Superior temporal gyrus (tissue), 1 donor: ENCODE measurements around the gene SPRYD3.
A peak's percentile ranks its signal among the peaks of the same experiment; 100 is the strongest.

Source experiments
- DNase-seq: peaks from one replicate; pipeline ENCODE4 v3.0.0-alpha.2; 2016; ENCODE audit errors: extremely low spot score

The SPRYD3 gene

DNA sequence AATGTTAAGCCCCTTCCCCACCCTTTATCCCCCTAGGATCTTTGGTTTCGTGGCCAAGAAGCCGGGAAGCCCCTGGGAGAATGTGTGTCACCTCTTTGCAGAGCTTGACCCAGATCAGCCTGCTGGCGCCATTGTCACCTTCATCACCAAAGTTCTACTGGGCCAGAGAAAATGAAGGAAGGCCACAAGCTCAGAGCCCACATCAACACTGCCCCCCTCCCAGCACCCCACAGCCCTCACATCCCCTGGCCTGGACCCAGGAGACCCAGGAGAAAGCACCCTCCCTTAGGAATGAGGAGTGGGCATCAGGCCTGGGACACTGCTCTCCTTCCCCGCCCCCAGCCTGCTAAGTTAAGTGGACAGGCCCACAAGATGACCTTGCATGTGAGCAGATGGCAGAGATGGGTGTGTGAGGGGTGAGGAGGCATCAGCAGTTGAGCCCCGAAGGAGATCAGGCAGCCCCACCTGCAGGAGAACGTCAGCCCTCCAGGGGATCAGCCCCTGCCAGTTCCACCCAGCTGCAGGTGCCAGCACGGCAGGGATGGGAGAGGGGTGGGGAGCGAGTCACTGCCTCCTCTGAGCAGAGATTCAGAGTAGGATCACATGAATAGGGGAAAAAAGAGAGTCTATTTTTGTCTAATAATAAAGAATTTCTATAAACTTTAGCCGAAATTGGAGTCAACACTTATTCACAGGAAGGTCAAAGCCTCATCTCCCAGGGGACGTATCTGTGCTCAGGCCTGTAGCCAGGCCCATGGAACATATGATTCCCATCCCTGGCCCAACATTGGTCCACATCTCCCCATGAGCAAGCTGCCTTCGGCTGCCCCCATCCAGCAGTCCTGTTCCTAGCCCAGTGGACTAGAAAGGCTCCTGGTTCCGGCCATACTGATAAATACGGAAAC, 15.2 kb downstream of the SPRYD3 start:
- DNase-seq: no peak

DNA sequence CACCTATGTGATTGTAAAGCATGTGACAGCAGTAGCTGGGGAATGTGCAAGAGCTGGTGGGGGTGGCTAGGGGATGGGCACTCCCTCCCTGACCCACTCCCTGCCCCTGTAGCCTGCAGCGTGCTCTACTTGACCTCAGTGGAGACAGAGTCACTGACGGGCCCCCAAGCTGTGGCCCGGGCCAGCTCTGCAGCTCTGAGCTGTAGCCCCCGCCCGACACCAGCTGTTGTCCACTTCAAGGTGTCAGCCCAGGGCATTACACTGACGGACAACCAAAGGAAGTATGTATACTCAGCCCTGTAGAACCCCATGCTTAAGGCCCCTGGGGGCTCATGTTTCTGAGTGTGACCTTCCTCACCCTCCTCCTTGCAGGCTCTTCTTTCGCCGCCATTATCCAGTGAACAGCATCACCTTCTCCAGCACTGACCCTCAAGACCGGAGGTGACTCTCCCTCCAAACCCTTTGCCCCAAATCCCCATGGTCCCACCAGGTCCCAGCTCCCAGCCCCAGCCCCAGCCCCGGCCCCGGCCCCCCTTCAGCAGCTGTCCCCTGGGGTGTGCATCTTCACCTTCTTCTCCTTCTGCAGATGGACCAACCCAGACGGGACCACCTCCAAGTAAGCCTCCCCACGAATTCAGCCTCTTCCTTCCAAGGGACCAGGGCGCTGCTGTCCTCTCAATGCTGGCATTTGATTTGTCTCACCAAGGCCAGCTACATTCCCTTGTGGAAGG, 16.0 kb downstream of the SPRYD3 start:
- no peak for DNase-seq

DNA sequence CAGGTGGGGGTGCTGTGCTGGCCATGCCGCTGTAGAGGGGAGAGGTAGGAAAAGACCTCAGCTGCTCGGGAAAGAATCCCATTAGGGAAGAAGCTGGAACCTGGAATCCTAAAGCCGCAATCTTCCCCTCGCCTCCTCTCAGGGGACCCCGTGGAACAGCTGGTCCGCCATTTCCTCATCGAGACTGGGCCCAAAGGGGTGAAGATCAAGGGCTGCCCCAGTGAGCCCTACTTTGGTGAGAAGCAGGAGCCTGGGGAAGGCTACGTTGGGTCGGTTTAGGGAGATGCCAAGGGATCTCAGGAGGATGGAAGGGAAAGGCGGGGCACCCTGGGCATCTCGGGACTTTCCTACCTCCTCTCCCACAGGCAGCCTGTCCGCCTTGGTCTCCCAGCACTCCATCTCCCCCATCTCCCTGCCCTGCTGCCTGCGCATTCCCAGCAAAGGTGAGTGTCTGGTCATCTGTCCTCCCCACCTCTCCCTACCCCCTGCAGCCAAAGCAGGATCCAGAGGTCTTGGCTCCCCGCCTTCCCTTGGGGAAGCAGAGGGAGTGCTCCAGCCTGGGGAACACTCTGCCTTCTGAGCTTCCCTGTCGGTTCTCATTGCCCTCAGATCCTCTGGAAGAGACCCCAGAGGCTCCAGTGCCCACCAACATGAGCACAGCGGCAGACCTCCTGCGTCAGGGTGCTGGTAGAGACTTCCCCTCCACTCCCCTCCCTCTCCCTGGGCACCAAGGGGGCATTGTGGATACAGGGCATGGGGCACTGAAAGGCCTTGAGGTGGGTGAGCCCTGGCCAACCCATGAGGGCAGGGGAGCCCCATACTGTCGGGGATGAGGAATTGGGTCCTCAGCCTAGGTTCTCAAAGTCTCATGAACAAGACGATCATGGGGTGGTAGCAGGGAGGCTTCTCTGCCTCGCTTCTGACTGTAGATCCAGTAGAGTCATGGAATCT, 16.9 kb downstream of the SPRYD3 start:
- no peak for DNase-seq

DNA sequence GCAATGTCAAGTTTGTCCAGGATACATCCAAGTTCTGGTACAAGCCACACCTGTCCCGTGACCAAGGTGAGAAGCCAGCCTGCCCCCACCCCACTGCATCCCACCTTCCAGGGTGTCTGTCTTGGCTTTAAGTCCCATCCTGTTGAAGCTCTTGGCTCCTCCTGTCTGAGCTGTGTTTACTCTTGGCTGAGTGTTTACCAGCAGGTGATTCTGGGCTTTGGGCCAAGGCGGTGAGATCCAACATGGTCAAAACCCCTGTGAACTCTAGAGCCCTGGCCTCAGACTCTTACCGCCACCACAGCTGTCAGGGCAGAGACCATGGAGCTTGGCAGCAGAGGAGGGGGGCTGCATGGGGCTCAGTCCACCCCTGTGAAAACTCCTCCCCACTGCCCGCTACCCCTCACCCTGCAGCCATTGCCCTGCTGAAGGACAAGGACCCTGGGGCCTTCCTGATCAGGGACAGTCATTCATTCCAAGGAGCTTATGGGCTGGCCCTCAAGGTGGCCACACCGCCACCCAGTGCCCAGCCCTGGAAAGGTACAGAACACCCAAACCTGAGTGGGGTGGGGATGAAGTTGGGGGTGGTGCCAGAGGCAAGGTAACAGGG, 17.7 kb downstream of the SPRYD3 start:
- no peak for DNase-seq

- no peak for DNase-seq
Observed at GRCh38 chr12:53060721-53061276, 18.4 kb downstream of the SPRYD3 start.

- no peak for DNase-seq
Observed at GRCh38 chr12:53060064-53060720, 19.0 kb downstream of the SPRYD3 start.

GRCh38 chr12:53059434-53060063, 19.6 kb downstream of the SPRYD3 start:
- no peak for DNase-seq

- no peak for DNase-seq
Observed at GRCh38 chr12:53058674-53059433, 20.3 kb downstream of the SPRYD3 start.

GRCh38 chr12:53057816-53058500, 21.2 kb downstream of the SPRYD3 start:
- no peak for DNase-seq

DNA sequence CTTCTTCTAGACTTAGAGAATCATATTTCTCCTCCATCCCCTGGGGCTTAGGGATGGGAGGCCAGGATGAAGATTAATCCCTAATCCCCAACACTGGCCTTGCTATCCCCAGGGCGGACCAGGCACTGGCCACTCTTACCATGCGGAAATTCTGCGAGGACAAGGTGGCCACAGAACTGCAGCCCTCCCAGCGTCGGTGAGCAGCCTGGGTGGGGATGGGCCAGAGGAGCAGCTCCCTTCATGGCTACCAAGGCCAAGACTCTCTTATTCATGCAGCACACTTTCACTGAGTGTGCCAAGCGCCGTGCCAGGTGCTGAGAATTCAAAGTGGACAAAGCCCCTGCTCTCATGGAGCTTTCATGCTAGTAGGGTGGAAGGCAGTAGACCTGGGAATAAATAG, 22.3 kb downstream of the SPRYD3 start:
- no peak for DNase-seq

- DNase-seq: peak; percentile 34
Observed at GRCh38 chr12:53056296-53056695, 22.9 kb downstream of the SPRYD3 start.

DNA sequence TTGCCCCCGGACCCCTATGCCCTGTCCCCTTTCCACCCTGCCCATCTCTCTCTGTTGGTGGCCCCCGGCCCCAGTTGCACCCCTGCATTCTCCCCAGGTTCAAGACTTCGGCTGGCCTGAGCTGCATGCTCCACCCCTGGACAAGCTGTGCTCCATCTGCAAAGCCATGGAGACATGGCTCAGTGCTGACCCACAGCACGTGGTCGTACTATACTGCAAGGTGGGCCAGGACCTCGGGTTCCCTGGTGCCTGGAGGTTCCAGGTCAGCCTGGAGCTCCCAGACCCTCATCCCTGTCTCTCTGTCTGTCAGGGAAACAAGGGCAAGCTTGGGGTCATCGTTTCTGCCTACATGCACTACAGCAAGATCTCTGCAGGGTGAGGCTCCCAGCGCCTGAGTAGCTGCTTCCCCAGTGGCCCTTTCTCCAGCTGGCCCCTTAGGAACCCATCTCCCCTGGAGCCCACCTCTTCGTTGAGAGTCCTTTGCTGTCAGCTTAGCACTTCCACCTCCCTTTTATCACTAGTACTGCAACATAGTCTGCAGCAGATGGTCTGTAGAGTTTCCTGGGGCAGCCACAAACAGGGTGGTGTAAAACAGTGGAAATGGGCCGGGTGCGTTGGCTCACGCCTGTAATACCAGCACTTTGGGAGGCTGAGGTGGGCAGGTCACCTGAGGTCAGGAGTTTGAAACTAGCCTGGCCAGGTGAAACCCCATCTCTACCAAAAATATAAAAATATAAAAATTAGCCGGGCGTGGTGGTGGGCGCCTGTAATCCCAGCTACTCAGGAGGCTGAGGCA, 23.5 kb downstream of the SPRYD3 start:
- no peak for DNase-seq

DNA sequence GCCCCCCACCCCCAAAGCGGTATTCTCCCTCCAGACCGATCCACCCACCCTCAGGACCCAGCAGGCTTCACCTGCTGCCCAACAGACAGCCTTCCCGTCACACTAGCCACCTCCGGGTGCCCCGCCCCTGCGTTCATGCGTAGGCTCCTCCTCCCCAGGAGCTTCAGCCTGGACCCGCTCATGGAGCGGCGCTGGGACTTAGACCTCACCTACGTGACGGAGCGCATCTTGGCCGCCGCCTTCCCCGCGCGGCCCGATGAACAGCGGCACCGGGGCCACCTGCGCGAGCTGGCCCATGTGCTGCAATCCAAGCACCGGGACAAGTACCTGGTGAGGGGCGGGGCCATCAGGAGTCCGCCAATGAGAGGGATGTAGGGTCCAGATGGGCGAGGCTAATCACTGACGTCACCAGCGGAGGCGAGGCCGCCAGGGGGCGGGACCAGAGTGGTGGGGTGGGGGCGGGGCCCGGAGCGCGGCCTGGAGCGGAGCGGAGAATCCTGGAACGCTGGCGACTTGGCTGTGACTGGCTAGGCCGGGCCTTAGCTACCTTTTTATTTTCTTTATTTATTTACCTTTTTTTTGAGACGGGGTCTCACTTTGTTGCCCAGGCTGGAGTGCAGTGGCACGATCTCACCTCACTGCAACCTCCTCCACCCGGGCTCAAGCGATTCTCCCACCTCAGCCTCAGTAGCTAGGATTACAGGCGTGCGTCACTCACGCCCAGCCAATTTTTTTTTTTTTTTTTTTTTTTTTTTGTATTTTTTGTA, 24.9 kb downstream of the SPRYD3 start:
- DNase-seq: peak; percentile 97

GRCh38 chr12:53053218-53054111, 25.7 kb downstream of the SPRYD3 start:
- DNase-seq: peak; percentile 83

DNA sequence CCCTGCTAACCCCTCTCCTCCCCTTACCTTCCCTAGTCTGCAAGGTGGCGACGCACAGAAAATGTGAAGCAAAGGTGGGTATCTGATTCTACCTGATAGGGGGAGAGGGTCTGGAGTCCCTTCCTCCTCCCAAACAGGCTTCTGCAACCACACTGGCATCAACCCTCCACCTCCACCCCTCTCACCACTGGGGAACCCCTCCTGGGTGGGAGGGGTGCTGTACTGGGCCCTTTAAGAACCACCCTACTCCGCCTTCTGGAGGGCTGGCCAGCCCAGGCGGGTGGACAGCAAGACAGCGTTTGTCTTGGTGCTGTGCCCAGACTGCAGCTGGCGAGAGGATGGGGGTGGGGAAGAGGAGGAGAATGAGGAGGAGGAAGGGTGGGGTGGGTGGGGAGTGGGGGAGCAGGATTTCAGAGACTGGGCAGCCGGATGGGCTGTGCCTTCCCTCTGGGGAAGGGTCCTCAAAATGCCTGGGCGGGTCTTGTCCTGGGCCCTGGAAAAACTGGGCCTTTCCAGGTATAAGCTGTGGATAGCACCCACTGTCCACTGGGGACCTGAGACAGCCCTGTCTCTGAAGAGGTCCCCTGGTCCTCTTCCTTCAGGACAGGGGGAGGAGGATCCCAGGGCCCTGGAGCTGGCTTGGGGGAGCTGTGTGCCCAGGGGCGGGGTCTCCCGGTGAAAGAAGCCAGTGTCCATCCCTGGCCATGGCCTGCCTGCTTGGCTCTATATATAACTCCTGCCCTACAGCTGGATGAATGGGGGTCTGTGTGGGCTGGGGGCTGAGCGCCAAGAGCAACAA, 26.6 kb downstream of the SPRYD3 start:
- peak; percentile 88 for DNase-seq
